Measurements from ENCODE around the gene NGRN.

GRCh38 chr15:90316139-90316538, 50.7 kb downstream of the NGRN start:
- TF ChIP-seq CTCF (conservative IDR thresholded peaks at IDR 0.05; ENCODE audit: low read depth, low read length), result no peak
- no peak for TF ChIP-seq MXI1 (IDR thresholded peaks at IDR 0.05; ENCODE audit: borderline replicate concordance, low read depth, low read length)
- no peak for TF ChIP-seq CEBPB (IDR thresholded peaks at IDR 0.05; ENCODE audit: low read depth, low read length)
- no peak for TF ChIP-seq RFX5 (IDR thresholded peaks at IDR 0.05; ENCODE audit: low read depth, low read length)
- TF ChIP-seq POLR2A (IDR thresholded peaks at IDR 0.05; ENCODE audit: low read depth, low read length), result no peak
- no peak for TF ChIP-seq RAD21 (IDR thresholded peaks at IDR 0.05; ENCODE audit: low read length)
- no peak for TF ChIP-seq MAFK (IDR thresholded peaks at IDR 0.05; ENCODE audit: low read depth, low read length)
- TF ChIP-seq FOS (IDR thresholded peaks at IDR 0.05; ENCODE audit: low read depth, low read length), result no peak
- TF ChIP-seq CHD1 (IDR thresholded peaks at IDR 0.05; ENCODE audit: low read depth, low read length), result no peak
